22Rv1 (cell line): ENCODE data around the gene DYRK1A.

ENCODE experiments used
- ZFX ChIP-seq: fragments of 450-650 bp; IDR thresholded peaks from 2 replicates; pipeline ENCODE4 v1.6.1; 2017; ENCODE audit warnings: antibody characterized with exemption, borderline replicate concordance
- TF ChIP-seq, protein P1 (sequence below): fragments of 450-650 bp; IDR thresholded peaks from 2 replicates; pipeline ENCODE4 v1.5.1; 2017; ENCODE audit warnings: mild to moderate bottlenecking

DNA sequence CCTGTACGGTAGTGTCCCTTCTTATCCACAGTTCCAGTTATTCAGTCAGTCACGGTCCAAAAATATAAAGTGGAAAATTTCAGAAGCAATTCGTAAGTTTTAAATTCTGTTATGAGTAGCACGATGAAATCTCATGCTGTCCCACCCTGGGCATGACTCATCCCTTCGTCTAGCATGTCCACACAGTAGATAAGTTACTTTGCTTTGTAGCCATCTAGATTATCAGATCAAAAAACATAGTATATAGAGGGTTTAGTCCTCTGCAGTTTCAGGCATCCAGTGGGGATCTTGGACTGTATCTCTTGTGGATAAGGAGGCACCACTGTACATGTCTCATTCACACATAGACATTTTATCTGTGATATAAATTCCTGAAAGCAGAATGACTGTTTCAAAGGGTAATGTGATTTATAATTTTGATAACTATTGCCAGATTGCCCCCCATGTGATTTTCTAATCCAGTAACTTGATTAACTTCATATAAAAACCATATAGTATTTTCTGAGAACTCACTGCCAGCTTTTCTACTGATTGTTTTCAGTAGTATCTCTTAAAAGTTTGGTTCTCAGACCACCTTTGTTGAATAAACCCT is 143.3 kb downstream of the DYRK1A start:
- TF ChIP-seq, protein P1, sequence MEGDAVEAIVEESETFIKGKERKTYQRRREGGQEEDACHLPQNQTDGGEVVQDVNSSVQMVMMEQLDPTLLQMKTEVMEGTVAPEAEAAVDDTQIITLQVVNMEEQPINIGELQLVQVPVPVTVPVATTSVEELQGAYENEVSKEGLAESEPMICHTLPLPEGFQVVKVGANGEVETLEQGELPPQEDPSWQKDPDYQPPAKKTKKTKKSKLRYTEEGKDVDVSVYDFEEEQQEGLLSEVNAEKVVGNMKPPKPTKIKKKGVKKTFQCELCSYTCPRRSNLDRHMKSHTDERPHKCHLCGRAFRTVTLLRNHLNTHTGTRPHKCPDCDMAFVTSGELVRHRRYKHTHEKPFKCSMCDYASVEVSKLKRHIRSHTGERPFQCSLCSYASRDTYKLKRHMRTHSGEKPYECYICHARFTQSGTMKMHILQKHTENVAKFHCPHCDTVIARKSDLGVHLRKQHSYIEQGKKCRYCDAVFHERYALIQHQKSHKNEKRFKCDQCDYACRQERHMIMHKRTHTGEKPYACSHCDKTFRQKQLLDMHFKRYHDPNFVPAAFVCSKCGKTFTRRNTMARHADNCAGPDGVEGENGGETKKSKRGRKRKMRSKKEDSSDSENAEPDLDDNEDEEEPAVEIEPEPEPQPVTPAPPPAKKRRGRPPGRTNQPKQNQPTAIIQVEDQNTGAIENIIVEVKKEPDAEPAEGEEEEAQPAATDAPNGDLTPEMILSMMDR: no peak
- no peak for TF ChIP-seq ZFX
